Fibroblast of skin of back (primary cell): ENCODE data around the gene SART3.
A peak's percentile ranks its signal among the peaks of the same experiment; 100 is the strongest.
"Not testable (repeated sequence)": the region's sequence is repeated elsewhere in the genome, so short reads cannot be mapped to it uniquely, and the experiment has no call there.

Source experiments
- DNase-seq: peaks from one replicate; pipeline ENCODE4 v3.0.0-alpha.2; 2013

The SART3 gene

DNA sequence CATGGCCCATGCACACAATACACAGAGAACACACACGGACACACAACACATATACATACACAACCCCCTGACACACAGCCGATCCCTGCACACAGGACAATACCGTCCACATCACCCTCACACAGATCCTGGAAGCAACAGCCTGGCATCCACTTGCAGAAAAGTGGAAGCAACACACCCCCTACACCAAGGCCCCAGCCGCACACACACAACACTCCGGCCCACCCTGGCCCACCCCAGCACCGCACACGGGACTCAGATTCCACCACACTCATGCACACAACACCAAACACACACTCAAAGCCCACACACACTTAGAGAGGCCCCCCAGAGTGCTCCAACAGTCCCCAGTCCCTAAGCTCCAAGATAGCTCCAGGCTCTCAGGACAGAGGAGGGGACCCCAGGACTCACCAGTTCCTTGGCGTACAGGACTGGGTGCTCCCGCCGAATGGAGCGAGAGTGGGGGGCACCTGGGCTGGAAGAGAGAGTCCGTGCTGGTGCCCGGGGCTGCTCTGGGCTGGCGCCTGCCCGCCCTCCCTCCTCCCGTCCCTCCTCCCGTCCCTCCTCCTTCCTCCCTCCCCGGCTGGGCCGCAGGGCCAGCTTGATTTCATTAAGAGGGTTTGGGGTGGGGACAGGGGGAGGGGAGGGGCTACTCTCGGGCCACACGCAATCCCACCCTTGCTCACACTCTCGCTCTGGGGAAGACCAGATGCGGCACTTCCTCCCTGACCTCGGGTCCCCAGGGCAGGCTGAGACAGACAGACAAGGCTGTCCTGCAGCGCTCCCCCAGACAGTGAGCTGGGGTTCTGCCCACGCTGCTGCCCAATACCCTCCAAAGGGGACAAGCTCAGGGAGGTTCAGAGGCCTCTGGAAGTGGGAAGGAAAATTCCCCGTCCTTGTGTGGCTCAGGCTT is 36.8 kb upstream of the SART3 start, which contains the start of gene TMEM119:
TSS of gene TMEM119 (minus strand) at position 526 of the 913 bp plus-strand sequence. CDS start 5,701 bp downstream, outside the sequence.
- DNase-seq: peak; percentile 85

DNA sequence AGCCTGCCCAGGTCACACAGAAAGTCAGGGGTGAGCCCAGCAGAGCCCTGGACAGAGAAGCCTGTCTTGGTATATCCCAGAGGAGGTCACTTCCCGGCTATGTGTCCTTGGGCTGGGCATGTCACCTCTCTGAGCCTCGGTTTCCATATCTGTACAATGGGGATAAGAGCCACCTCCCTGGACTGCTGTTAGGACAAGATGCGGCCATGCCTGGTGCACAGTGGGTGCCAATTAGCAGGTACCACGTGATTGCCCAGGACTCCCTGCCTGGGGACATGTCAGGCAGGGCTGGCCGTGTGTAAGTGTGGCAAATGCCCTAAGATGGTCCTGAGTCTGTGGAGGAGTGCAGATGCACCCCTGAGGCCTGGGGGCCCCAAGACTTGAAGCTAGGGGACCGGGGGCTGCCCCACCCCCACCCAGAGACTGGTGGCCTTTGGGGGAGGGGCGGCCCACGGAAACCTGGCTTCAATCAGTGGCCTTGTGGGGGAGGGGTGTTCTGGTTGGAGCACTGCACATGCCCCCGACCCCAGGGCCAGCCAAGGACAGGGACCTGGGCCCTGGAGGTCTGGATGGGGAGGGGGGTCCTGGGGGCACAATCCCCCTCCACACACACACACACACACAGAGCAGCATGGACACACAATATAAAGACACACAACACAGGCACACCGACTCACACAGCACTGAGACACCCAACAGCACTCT is 36.0 kb upstream of the SART3 start:
- DNase-seq: peak; percentile 35

DNA sequence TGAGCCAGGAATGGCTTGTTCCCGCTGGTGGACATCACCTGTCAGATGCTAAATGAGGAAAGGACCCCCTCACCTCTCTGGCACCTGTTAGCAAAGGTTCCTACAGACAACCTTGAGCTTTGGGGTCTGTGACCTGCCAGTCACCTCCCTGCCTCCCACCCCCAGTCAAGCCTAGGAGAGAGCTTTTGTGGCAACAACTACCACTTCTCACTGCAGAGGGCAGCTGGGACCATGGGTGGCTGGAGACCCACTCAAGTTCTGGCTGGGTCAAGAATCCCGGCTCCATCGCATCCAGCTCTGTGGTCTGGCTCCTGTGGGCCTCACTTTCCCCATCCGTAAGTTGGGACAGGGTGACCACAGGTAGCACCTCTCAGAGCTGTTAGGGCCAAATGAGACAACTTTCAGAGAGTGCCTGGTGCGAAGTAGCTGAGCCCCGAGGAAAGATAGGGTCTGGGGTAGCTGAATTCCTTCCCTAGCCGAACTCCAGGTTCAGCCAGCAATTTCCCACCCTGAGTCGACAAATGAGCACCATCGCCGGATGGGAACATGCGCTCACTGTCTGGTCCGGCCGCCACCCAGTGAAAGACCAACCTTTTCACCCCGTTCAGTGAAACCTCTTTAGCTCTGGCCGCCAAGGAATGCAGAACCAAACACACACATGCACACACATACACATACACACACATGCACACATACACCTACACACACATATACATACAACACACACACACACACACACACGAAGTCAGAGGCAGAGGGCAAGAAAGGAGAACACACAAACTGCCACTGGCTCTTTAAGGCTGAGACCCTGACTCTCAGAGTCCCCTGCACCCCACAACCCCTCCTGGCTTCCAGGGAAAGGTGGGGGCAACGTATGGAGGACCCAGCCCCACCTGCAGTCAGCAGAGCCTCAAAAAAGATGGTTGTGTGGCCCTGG is 35.0 kb upstream of the SART3 start:
- no peak for DNase-seq

GRCh38 chr12:108594960-108595710 is 34.2 kb upstream of the SART3 start:
- DNase-seq: no peak

GRCh38 chr12:108594323-108594903 is 33.4 kb upstream of the SART3 start:
- no peak for DNase-seq

DNA sequence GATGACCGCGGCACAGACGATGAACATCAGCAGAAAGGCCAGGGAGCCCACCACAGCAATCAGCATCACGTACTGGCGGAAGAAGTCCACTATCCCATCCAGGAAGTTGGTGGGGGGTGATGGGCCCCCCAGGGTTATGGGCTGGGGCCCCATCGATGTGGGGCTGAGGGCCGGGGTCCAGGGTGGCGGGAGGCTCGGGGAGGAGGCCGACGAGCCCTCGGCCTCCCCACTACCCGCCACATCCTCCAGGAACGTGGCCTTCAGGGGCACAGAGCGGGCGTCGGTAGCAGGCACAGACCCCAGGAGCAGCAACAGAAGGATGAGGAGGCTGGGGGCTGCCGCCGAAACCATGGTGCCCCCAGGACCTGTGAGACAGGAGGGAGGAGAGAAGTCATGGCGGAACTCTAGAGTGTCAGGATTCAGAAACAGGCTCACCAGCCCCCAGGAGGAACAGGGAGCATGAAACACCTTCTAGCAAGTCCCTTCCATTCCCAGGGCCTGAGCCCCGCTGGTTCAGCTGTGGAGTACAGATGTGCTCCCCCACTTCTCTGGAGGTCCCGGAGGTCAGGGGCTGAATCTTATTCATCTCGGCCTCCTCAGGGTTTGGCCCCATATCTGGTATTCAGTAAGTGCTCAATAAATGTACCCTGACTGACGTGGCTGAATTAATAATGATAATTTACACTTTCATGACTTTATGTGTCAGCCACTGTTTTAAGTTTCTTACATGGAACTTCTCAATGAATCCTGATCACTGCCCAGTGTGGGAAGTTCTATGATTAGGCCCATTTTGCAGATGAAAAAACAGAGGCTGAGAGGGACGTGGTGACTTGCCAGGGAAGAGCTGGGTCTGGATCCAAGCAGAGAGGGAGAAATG is 31.3 kb upstream of the SART3 start:
- no peak for DNase-seq

DNA sequence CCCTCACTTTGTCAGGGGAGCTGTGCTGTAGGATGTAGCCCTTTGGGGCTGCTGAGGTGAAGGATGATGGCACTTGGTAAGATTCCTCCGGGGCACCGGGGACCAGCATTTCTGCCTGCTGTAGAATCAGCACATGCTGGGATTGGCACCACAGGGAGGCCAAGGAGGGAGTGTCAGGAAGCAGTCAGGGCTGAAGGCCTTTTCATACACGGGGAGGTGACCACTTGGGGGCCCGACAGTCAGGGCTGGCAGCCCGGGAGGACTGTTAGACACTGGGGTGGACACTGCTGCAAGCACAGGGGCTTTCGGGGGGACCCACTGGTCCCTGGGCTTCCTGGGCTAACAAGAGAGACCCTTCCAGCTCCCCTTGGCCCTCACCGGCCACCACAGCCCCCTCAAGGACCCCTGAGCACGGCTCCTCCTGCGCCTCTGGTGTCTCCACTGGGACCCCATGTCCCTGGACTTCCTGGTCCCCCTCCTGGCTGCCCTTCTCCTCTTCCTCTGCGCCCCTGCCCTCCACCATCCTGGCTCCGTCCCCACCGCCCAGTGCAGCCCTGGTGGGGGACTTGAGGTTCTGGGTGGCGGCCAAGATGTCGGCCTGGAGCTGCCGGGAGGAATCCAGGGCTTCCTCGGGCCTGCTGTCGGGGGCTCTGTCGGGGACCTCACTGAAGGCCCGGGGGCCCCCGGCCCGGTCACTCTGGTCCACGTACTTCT is 30.5 kb upstream of the SART3 start:
- DNase-seq: no peak

GRCh38 chr12:108590463-108590862 is 29.5 kb upstream of the SART3 start:
- not testable (repeated sequence) for DNase-seq

DNA sequence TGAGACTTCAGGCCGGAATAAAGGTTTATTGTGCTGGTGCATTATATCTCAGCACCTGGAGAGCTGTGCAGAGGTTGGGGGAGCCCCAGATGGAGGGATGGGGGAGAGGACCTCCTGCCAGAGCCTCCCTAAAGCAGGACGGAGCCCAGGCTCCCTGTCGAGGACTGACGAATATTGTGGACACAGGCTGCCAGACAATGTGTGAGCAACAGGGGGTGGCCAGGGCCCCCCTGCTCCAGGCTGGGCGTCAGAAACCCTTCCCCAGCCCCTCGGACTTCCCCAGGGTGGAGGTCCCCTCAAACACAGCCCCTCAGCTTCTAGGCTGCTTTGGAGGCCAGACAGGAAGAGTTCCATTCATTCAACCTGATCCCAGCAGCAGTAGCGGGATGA is 28.9 kb upstream of the SART3 start:
- DNase-seq: no peak

DNA sequence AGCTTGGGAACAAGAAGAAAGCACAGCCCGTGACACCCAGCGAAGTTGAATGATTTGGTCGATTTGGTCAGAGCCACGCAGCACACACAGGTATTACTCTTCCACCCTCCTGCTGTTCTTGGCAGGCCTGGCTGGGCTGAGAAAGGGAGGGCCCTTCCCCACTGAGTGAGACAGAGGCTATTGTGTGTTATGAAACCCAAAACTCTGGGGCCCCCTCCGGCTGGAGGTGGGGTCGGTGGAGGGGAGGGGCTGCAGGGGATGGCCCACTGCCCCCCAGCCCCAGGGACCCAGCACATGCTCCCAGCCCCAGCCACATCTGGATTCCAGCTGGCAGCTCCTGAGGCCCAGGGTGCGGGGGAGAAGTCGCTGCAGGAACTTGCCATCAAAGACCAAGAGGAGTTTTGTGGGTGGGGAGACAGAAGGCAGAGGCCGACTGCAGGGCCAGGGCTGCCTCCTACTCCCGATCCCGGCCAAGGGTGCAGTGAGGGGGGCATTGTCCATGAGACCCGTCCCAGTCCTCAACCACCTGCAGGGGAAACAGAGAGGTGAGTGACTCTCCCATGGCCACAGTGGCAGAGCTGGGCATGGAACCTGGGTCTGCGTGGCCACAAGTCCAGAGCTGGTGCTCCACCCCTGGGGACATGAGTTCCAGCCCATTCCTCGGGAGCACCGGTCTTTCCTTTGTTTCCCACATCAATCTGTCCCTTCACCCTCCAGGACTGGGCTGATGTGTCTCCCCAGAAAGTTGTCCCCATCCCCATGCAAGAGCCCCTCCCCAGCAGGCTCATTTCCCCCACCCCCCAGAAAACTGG is 28.3 kb upstream of the SART3 start:
- peak; percentile 42 for DNase-seq

DNA sequence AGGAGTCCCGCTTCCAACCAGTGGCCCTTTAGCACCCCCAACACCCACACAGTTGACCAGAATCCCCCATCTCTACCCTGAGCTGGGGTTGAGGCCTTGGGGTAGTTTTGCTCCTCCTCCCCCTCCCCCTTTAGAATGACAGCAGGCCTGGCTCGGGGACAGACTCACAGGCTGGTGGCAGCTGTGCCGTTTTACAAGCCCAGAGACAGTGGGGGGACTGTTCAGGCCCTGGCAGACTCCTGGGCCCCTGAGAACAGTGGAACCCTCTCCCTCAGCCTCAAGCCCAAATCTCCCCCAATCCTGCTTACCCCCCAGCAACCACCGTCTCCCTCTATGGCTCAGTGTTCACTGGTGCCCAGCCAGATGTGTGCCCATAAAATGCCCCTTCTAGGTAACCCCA is 26.9 kb upstream of the SART3 start:
- no peak for DNase-seq

GRCh38 chr12:108586306-108586705 is 25.3 kb upstream of the SART3 start:
- DNase-seq: no peak

GRCh38 chr12:108585864-108586263 is 24.9 kb upstream of the SART3 start:
- no peak for DNase-seq

- DNase-seq: no peak
These were observed 23.6 kb upstream of the SART3 start for GRCh38 chr12:108584456-108585065.

- no peak for DNase-seq
These were observed 23.0 kb upstream of the SART3 start for GRCh38 chr12:108583991-108584390.

DNA sequence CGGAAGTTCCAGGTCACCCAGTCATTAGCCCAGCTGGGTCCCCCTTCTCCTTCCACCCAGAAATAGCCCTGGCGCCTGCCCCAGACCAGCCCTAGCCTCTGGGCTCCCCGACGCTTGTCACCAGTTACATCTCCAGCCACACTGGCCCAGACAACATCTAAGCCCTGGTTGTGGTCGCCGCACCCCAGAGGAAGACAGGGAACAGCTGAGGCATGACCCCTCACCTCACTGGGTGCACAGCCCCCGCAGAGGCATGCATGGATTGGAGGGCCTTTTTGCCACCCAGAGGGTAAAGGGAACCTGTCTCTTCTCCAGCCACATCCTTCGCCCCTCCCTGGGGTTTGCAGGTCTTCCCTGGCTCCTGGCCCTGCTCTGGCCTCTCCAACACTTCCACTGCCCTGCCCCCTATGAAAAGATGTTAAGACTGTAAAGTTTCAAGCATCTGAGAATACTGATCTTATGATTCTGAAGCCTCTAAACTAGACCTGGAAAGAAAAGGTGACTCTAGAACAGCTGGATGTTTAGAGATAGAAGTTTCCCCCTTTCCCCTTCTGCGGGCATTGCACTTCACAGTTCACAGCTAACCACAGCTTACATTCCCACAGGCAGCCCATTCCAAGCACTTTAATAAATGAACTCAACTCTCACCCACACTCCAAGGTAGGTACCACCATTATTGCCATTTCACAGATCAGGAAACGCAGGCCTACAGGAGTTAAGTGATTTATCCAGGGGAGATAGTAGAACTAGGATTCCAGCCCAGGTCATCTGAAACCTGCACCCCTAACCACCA is 22.2 kb upstream of the SART3 start:
- DNase-seq: no peak

DNA sequence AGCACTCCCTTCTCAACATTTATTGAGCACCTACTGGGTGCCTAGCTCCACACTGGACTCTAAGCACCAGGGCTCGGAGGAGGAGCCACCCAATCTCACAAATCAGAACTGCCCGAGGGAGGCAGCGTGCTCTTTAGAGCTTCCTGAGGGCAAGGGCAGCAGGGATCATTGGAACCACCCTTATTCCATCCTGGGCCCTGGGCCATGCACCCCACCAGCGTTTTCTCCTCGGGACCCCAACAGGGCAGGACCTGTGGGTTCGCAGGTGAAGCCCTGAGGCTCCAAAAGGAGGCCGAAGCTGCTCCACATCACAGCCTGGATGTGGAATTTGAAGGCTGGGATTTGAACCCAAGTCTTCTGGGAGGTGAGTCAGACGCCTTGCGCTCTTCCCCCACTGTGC is 21.5 kb upstream of the SART3 start:
- DNase-seq: no peak
